HG03469 (cell line): ENCODE data around the gene PGK2.

Source experiments
- ATAC-seq: cut with Tn5 transposase; IDR thresholded peaks from one replicate; pipeline ENCODE4 v1.9.1; 2021; ENCODE audit warnings: mild to moderate bottlenecking, moderate library complexity, moderate number of reproducible peaks; ENCODE audit not compliant: unreplicated experiment

Gene PGK2

GRCh38 chr6:49739423-49739822, 47.7 kb downstream of the PGK2 start:
- ATAC-seq = no peak

- no peak for ATAC-seq
Measured at GRCh38 chr6:49736017-49736508, 51.0 kb downstream of the PGK2 start.
